K562 (cell line): ENCODE measurements around the gene SLC22A23. TPM values are rescaled to one million over a fixed set of nuclear protein-coding genes. Genes with fewer than 3 reads are reported as not detected.

Experiments used
- ARID1B ChIP-seq: fragments of 450-650 bp; IDR thresholded peaks from 2 replicates; pipeline ENCODE4 v1.6.1; 2016; ENCODE audit warnings: antibody characterized with exemption, mild to moderate bottlenecking, inconsistent platforms
- ARID2 ChIP-seq: fragments of 450-650 bp; IDR thresholded peaks from 2 replicates; pipeline ENCODE4 v1.6.1; 2017; ENCODE audit warnings: antibody characterized with exemption, mild to moderate bottlenecking
- ATF1 ChIP-seq, 2 experiments: fragments of 450-650 bp in 1 of 2; IDR thresholded peaks; 2 replicates each; pipeline ENCODE4 v1.6.1; 2016; ENCODE audit warnings: missing compliant biosample characterization in 1 of 2, missing genetic modification characterization in 1 of 2
- BHLHE40 ChIP-seq: IDR thresholded peaks from 2 replicates; pipeline ENCODE4 v1.6.1; 2011; ENCODE audit warnings: low read length, improper control_type of control experiment
- CAMTA2 ChIP-seq: fragments of 250-450 bp; sonication (Bioruptor Pico); conservative IDR thresholded peaks from 2 replicates; pipeline ENCODE4 v1.5.1; 2022
- CEBPG ChIP-seq, 3 experiments: fragments of 200-800 bp in 1 of 3; sonication (Bioruptor generic) in 1 of 3; sonication (generic) in 1 of 3; formaldehyde crosslinking in 1 of 3; IDR thresholded peaks in 2 of 3; conservative IDR thresholded peaks in 1 of 3; 2 replicates each; pipeline versions ENCODE4 v1.6.1 to v1.8.0; 2016 to 2022; ENCODE audit warnings: missing compliant biosample characterization in 2 of 3, missing genetic modification characterization in 2 of 3, mild to moderate bottlenecking in 1 of 3, missing genetic modification reagents in 1 of 3
- DNMT1 ChIP-seq: fragments of 450-650 bp; IDR thresholded peaks from 2 replicates; pipeline ENCODE4 v1.6.1; 2016; ENCODE audit warnings: antibody characterized with exemption, mild to moderate bottlenecking
- FOXK2 ChIP-seq, 2 experiments: fragments of 450-650 bp; IDR thresholded peaks in 1 of 2; conservative IDR thresholded peaks in 1 of 2; 2 replicates each; pipeline ENCODE4 v1.6.1; 2016; ENCODE audit warnings: low read depth in 2 of 2, mild to moderate bottlenecking in 1 of 2
- GMEB1 ChIP-seq: fragments of 250-450 bp; sonication (Bioruptor Pico); IDR thresholded peaks from 2 replicates; pipeline ENCODE4 v1.4.0; 2020; ENCODE audit warnings: mild to moderate bottlenecking
- HDAC1 ChIP-seq, 2 experiments: fragments of 450-650 bp; IDR thresholded peaks; 2 replicates each; pipeline ENCODE4 v1.6.1; 2016 to 2017; ENCODE audit warnings: inconsistent platforms in 1 of 2, mild to moderate bottlenecking in 1 of 2, moderate library complexity in 1 of 2
- JUND ChIP-seq, 2 experiments: IDR thresholded peaks; 2 replicates in 1 of 2; 3 replicates in 1 of 2; pipeline ENCODE4 v1.6.1; 2011; ENCODE audit warnings: borderline replicate concordance in 2 of 2, low read depth in 2 of 2, low read length in 2 of 2, improper control_type of control experiment in 1 of 2, missing biosample characterization in 1 of 2, missing genetic modification characterization in 1 of 2, missing genetic modification reagents in 1 of 2
- MBD2 ChIP-seq: sonication (generic); IDR thresholded peaks from 2 replicates; pipeline ENCODE4 v1.6.1; 2016; ENCODE audit warnings: low read depth, borderline replicate concordance
- NRF1 ChIP-seq, 2 experiments: fragments of 450-650 bp; IDR thresholded peaks in 1 of 2; conservative IDR thresholded peaks in 1 of 2; 2 replicates each; pipeline ENCODE4 v1.6.1; 2014; ENCODE audit warnings: mild to moderate bottlenecking in 2 of 2
- PCBP1 ChIP-seq: fragments of 200-400 bp; formaldehyde crosslinking; IDR thresholded peaks from 2 replicates; pipeline ENCODE4 v1.6.1; 2018; ENCODE audit warnings: mild to moderate bottlenecking, low read depth, low read length; ENCODE audit not compliant: poor library complexity, severe bottlenecking
- POLR2H ChIP-seq: IDR thresholded peaks from 2 replicates; pipeline ENCODE4 v1.6.1; 2016; ENCODE audit warnings: missing genetic modification characterization, low read depth, mild to moderate bottlenecking, control low read depth, missing compliant biosample characterization, moderate library complexity
- PTBP1 ChIP-seq: fragments of 200-400 bp; formaldehyde crosslinking; IDR thresholded peaks from 2 replicates; pipeline ENCODE4 v1.6.1; 2017; ENCODE audit warnings: low read depth, low read length
- PYGO2 ChIP-seq: fragments of 450-650 bp; IDR thresholded peaks from 2 replicates; pipeline ENCODE4 v1.6.1; 2016; ENCODE audit warnings: mild to moderate bottlenecking, missing genetic modification characterization, moderate library complexity, missing compliant biosample characterization
- SIX5 ChIP-seq, 2 experiments: IDR thresholded peaks; 2 replicates each; pipeline ENCODE4 v1.6.1; 2011; ENCODE audit warnings: low read length in 2 of 2, borderline replicate concordance in 1 of 2, low read depth in 1 of 2, mild to moderate bottlenecking in 1 of 2, moderate library complexity in 1 of 2; ENCODE audit not compliant: insufficient read depth in 1 of 2
- SMARCE1 ChIP-seq: fragments of 450-650 bp; IDR thresholded peaks from 2 replicates; pipeline ENCODE4 v1.7.1; 2016; ENCODE audit warnings: mild to moderate bottlenecking
- SREBF1 ChIP-seq: fragments of 150-350 bp; IDR thresholded peaks from 2 replicates; pipeline ENCODE4 v1.6.1; 2014; ENCODE audit warnings: antibody characterized with exemption, low read depth, low read length, borderline replicate concordance
- ZEB2 ChIP-seq: fragments of 450-650 bp; IDR thresholded peaks from 2 replicates; pipeline ENCODE4 v1.6.1; 2016
- ZFP1 ChIP-seq: fragments of 450-650 bp; formaldehyde crosslinking; IDR thresholded peaks from 2 replicates; pipeline ENCODE4 v1.4.0; 2020; ENCODE audit warnings: mild to moderate bottlenecking, mixed read lengths
- ZNF253 ChIP-seq: fragments of 250-450 bp; sonication (Bioruptor Pico); conservative IDR thresholded peaks from 2 replicates; pipeline ENCODE4 v1.6.1; 2021; ENCODE audit warnings: mild to moderate bottlenecking
- ZZZ3 ChIP-seq: fragments of 450-650 bp; IDR thresholded peaks from 2 replicates; pipeline ENCODE4 v1.6.1; 2016; ENCODE audit warnings: antibody characterized with exemption, mild to moderate bottlenecking, moderate library complexity
- polyA plus RNA-seq, 8 experiments: library from polyadenylated mRNA; depleted of rRNA in 4 of 8; stranded (reverse) in 5 of 8; unstranded in 3 of 8; fragments of >200 nt; fragmentation: Nextera tagmentation in 2 of 8; fragmentation: Illumina TruSeq in 1 of 8; extraction: Ambion mirVana in 2 of 8; extraction: Trizol in 1 of 8; gene quantifications; 2 replicates each; pipeline versions ENCODE4 v1.2.1 to v1.2.3, GENCODE V29; 2011 to 2014; ENCODE audit warnings: inconsistent platforms in 1 of 8, missing spikeins in 1 of 8
- total RNA-seq, 7 experiments: library from RNA; depleted of rRNA in 6 of 7; stranded (reverse); fragments of >200 nt in 6 of 7; fragmentation: Illumina TruSeq in 2 of 7; extraction: Trizol in 2 of 7; gene quantifications; 2 replicates each; pipeline versions ENCODE4 v1.2.1 to v1.2.3, GENCODE V29; 2011 to 2021; ENCODE audit warnings: low replicate concordance in 1 of 7
- TF ChIP-seq, protein P1 (sequence below): fragments of 250-450 bp; sonication (Bioruptor Pico); IDR thresholded peaks from 2 replicates; pipeline ENCODE4 v1.4.0; 2020

SLC22A23 gene
- total and polyA plus RNA-seq, 9 of the 15 experiments (the other 6 are each of a cell fraction or from before 2014, with no cell fraction given) = 0.30 to 8.7 (median 2.5) TPM

GRCh38 chr6:3442431-3443220 is 14.2 kb downstream of the SLC22A23 start (continued):
- TF ChIP-seq ZZZ3 (no peak), ZEB2 (peak; percentile 65; the same call in 1 of the 2 replicates), MBD2 (0 out of 2 replicates have a peak, but pooled peaks have one; percentile 16), JUND (IDR thresholded peaks at IDR 0.05; ENCODE audit: borderline replicate concordance, low read depth, low read length) (peak; percentile 80), JUND (tag; IDR thresholded peaks at IDR 0.05; ENCODE audit: borderline replicate concordance, low read depth, low read length) (peak; percentile 82; the same call in 2 of the 3 replicates), PCBP1 (no peak), ARID2 (no peak), PTBP1 (no peak), ARID1B (peak; percentile 74), SMARCE1 (peak; percentile 75; the same call in 1 of the 2 replicates), ATF1 (CRISPR knock-in tag; IDR thresholded peaks at IDR 0.05) (no peak), ATF1 (tag; IDR thresholded peaks at IDR 0.05) (0 out of 2 replicates have a peak, but pooled peaks have one; percentile 24), NRF1 (conservative IDR thresholded peaks at IDR 0.05 in 1 of 2, IDR thresholded peaks at IDR 0.05 in 1 of 2) (no peak), FOXK2 (conservative IDR thresholded peaks at IDR 0.05 in 1 of 2, IDR thresholded peaks at IDR 0.05 in 1 of 2; ENCODE audit: low read depth in 2 of 2) (peak; percentile 48 to 72; a peak in 2 of 4 replicates), BHLHE40 (no peak; the same call in 1 of the 2 replicates), HDAC1 (IDR thresholded peaks at IDR 0.05) (peak in 1 of 2 experiments; percentile 64; a peak in 2 of 4 replicates), GMEB1 (CRISPR knock-in tag) (no peak), CAMTA2 (CRISPR knock-in tag) (no peak), CEBPG (CRISPR knock-in tag; IDR thresholded peaks at IDR 0.05) (no peak), CEBPG (tag; conservative IDR thresholded peaks at IDR 0.05 in 1 of 2, IDR thresholded peaks at IDR 0.05 in 1 of 2) (no peak), ZFP1 (CRISPR knock-in tag) (no peak), PYGO2 (tag) (no peak), SIX5 (IDR thresholded peaks at IDR 0.05; ENCODE audit: borderline replicate concordance in 1 of 2, insufficient read depth in 1 of 2, low read depth in 1 of 2, low read length in 2 of 2) (no peak), POLR2H (tag) (no peak), ZNF253 (CRISPR knock-in tag) (no peak), DNMT1 (no peak), SREBF1 (no peak)
- TF ChIP-seq, protein P1, sequence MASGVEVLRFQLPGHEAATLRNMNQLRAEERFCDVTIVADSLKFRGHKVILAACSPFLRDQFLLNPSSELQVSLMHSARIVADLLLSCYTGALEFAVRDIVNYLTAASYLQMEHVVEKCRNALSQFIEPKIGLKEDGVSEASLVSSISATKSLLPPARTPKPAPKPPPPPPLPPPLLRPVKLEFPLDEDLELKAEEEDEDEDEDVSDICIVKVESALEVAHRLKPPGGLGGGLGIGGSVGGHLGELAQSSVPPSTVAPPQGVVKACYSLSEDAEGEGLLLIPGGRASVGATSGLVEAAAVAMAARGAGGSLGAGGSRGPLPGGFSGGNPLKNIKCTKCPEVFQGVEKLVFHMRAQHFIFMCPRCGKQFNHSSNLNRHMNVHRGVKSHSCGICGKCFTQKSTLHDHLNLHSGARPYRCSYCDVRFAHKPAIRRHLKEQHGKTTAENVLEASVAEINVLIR (CRISPR knock-in tag) = no peak
